ENCODE results near the gene ATP8A1. TPM values are rescaled to one million over a fixed set of nuclear protein-coding genes. Genes with fewer than 3 reads are reported as not detected.

Gene ATP8A1
- total and polyA plus RNA-seq, 2 of the 4 experiments (the other 2 are of a cell fraction): 0.12 to 0.36 TPM

GRCh38 chr4:42397635-42398170, 259.2 kb downstream of the ATP8A1 start (continued):
- TF ChIP-seq USF2 (IDR thresholded peaks at IDR 0.05; ENCODE audit: low read depth, low read length): no peak
- TF ChIP-seq FOS (IDR thresholded peaks at IDR 0.05; ENCODE audit: low read depth, low read length): no peak
- TF ChIP-seq CHD1 (IDR thresholded peaks at IDR 0.05; ENCODE audit: low read depth, low read length): no peak
- TF ChIP-seq RAD21 (IDR thresholded peaks at IDR 0.05; ENCODE audit: low read length): no peak
- no peak for TF ChIP-seq RFX5 (IDR thresholded peaks at IDR 0.05; ENCODE audit: low read depth, low read length)
- no peak for TF ChIP-seq BHLHE40 (IDR thresholded peaks at IDR 0.05; ENCODE audit: low read depth, low read length)
- no peak for TF ChIP-seq CEBPB (IDR thresholded peaks at IDR 0.05; ENCODE audit: low read depth, low read length)

All from IMR-90 (cell line).